IMR-90 (cell line): ENCODE measurements around the gene ERGIC1. TPM values are rescaled to one million over a fixed set of nuclear protein-coding genes. Genes with fewer than 3 reads are reported as not detected.

Source experiments
- CEBPB ChIP-seq: IDR thresholded peaks from 2 replicates; pipeline ENCODE4 v1.6.1; 2012; ENCODE audit warnings: low read depth, low read length, improper control_type of control experiment
- ELK1 ChIP-seq: fragments of 150-350 bp; IDR thresholded peaks from 2 replicates; pipeline ENCODE4 v1.6.1; 2016; ENCODE audit warnings: low read depth, mild to moderate bottlenecking, low read length, moderate library complexity, borderline replicate concordance
- polyA plus RNA-seq, 3 experiments: library from polyadenylated mRNA; depleted of rRNA; stranded (reverse); fragments of >200 nt; gene quantifications; 2 replicates each; pipeline ENCODE4 v1.2.3, GENCODE V29; 2012; ENCODE audit warnings: low replicate concordance in 1 of 3
- total RNA-seq: library from RNA; depleted of rRNA; stranded (reverse); fragments of >200 nt; gene quantifications from 2 replicates; pipeline ENCODE4 v1.2.3, GENCODE V29; 2012

The ERGIC1 gene
- total and polyA plus RNA-seq, 2 of the 4 experiments (the other 2 are of a cell fraction) = 134 to 192 TPM

DNA sequence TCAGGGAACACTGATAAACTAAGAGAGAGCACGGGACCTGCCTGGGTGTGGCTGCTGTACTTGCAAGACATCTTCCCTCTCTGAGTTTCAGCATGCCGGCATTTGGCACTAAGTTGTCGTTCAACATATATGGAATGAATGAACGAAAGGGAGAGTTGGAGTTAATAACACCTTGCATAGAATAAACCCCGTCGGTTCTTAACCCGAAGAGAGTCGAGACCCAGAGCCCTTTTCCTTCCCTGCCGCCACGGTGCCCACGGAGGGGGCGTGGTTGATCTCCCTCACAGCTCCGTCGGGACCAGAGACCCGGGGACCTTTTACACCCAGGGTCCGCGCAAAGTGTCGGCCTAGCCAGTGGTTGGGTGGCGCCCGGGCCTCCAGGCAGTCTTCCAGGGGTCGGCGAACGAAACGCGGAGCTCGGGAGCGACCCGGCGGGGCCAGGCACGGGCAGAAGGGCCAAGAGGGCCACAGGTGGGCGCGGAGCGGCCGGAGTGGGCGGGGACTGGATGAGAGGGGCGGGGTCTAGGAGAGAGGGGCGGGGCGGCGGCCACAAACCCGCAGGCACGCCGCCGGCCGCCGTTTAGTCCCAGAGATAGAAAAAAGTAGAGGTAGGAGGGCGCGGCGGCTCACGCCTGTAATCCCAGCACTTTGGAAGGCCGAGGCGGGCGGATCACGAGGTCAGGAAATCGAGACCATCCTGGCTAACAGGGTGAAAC is 124.4 kb downstream of the ERGIC1 start (continued):
- TF ChIP-seq ELK1 = no peak
- no peak for TF ChIP-seq CEBPB
